SK-N-SH (cell line): ENCODE measurements around the gene ECE1. TPM values are rescaled to one million over a fixed set of nuclear protein-coding genes. Genes with fewer than 3 reads are reported as not detected.

Experiments used
- CTCF ChIA-PET: fragments of 300-600, 350-600 bp; formaldehyde crosslinking; extraction: SDS; loops from one replicate; lab custom pipeline; 2021; lab: Yijun Ruan, JAX
- POLR2A ChIA-PET: fragments of 350-600 bp; sonication (Branson Sonifier 250); formaldehyde crosslinking; extraction: SDS; loops from one replicate; lab custom pipeline; 2020; ENCODE audit warnings: antibody characterized with exemption, inconsistent platforms; lab: Yijun Ruan, JAX
- DNase-seq: peaks from one replicate; pipeline ENCODE4 v3.0.0; 2012
- H2AFZ ChIP-seq: fragments of 200-600 bp; sonication (generic); 2 replicates; pipeline ENCODE4 v1.8.1; 2016; ENCODE audit warnings: antibody characterized with exemption, mild to moderate bottlenecking, low read depth
- H3F3A ChIP-seq: fragments of 200-600 bp; sonication (generic); replicated peaks from 2 replicates; pipeline ENCODE3; 2016; ENCODE audit warnings: antibody characterized with exemption, mild to moderate bottlenecking; ENCODE audit not compliant: insufficient read depth
- H3K27ac ChIP-seq, 2 experiments: fragments of 200-500 bp in 1 of 2; fragments of 200-600 bp in 1 of 2; sonication (Bioruptor generic) in 1 of 2; sonication (generic), shearing (Covaris generic) in 1 of 2; 2 replicates each; pipeline versions ENCODE4 v1.5.1 to v1.6.1; 2014 to 2016; ENCODE audit warnings: low read depth in 2 of 2, inconsistent platforms in 1 of 2, low read length in 1 of 2, mild to moderate bottlenecking in 1 of 2, mixed read lengths in 1 of 2
- H3K27me3 ChIP-seq: fragments of 200-600 bp; sonication (generic), shearing (Covaris generic); 2 replicates; pipeline ENCODE4 v1.6.1; 2016; ENCODE audit warnings: mixed run types; ENCODE audit not compliant: insufficient read depth
- H3K36me3 ChIP-seq, 2 experiments: fragments of 200-500 bp in 1 of 2; fragments of 200-600 bp in 1 of 2; sonication (Bioruptor generic) in 1 of 2; sonication (generic) in 1 of 2; replicated peaks in 1 of 2; 2 replicates each; pipeline versions ENCODE3 to v1.5.1; 2014 to 2016; ENCODE audit warnings: low read length in 1 of 2, mild to moderate bottlenecking in 1 of 2; ENCODE audit not compliant: insufficient read depth in 2 of 2, control insufficient read depth in 1 of 2
- H3K4me1 ChIP-seq, 2 experiments: fragments of 200-500 bp in 1 of 2; fragments of 200-600 bp in 1 of 2; sonication (Bioruptor generic) in 1 of 2; sonication (generic), shearing (Covaris generic) in 1 of 2; 2 replicates each; pipeline versions ENCODE4 v1.5.1 to v1.6.1; 2014 to 2016; ENCODE audit warnings: low read depth in 1 of 2, low read length in 1 of 2, mixed run types in 1 of 2; ENCODE audit not compliant: insufficient read depth in 2 of 2, control insufficient read depth in 1 of 2
- H3K4me2 ChIP-seq: fragments of 200-600 bp; sonication (generic), shearing (Covaris generic); 2 replicates; pipeline ENCODE4 v1.6.1; 2017; ENCODE audit warnings: mixed run types
- H3K4me3 ChIP-seq, 2 experiments: fragments of 200-500 bp in 1 of 2; fragments of 200-600 bp in 1 of 2; sonication (Bioruptor generic) in 1 of 2; sonication (generic), shearing (Covaris generic) in 1 of 2; 2 replicates each; pipeline versions ENCODE4 v1.5.1 to v1.8.1; 2014 to 2016; ENCODE audit warnings: low read depth in 2 of 2, inconsistent platforms in 1 of 2, low read length in 1 of 2, mild to moderate bottlenecking in 1 of 2, mixed read lengths in 1 of 2, moderate library complexity in 1 of 2
- H3K79me2 ChIP-seq: fragments of 200-600 bp; sonication (generic); 2 replicates; pipeline ENCODE4 v1.8.1; 2017; ENCODE audit warnings: mild to moderate bottlenecking; ENCODE audit not compliant: insufficient read depth
- H3K9ac ChIP-seq: fragments of 200-600 bp; sonication (generic); 2 replicates; pipeline ENCODE4 v1.6.1; 2017; ENCODE audit warnings: mixed run types
- H3K9me2 ChIP-seq: fragments of 200-600 bp; sonication (generic); 2 replicates; pipeline ENCODE4 v1.6.1; 2017; ENCODE audit warnings: mixed run types
- H3K9me3 ChIP-seq: fragments of 200-600 bp; sonication (generic); 2 replicates; pipeline ENCODE4 v1.6.1; 2017; ENCODE audit warnings: mixed run types, mild to moderate bottlenecking, moderate library complexity
- H4K20me1 ChIP-seq: fragments of 200-600 bp; sonication (generic); 2 replicates; pipeline ENCODE4 v1.6.1; 2017; ENCODE audit warnings: mild to moderate bottlenecking, mixed run types; ENCODE audit not compliant: insufficient read depth
- CHD2 ChIP-seq: fragments of 150-350 bp; IDR thresholded peaks from 2 replicates; pipeline ENCODE4 v1.6.1; 2018; ENCODE audit warnings: low read length; ENCODE audit not compliant: partially characterized antibody
- EP300 ChIP-seq, 2 experiments: IDR thresholded peaks; 2 replicates each; pipeline versions ENCODE4 v1.4.0 to v1.6.1; 2012; ENCODE audit warnings: borderline replicate concordance in 1 of 2, low read depth in 1 of 2, low read length in 1 of 2
- EZH2phosphoT487 ChIP-seq: fragments of 200-600 bp; sonication (generic); IDR thresholded peaks from 2 replicates; pipeline ENCODE4 v1.6.1; 2017; ENCODE audit warnings: low read depth, mixed run types, mild to moderate bottlenecking, antibody characterized with exemption, moderate library complexity, borderline replicate concordance
- FOXM1 ChIP-seq: IDR thresholded peaks from 2 replicates; pipeline ENCODE4 v1.4.0; 2012; ENCODE audit warnings: low read depth, mild to moderate bottlenecking
- GATA2 ChIP-seq: sonication (generic); formaldehyde crosslinking; IDR thresholded peaks from 2 replicates; pipeline ENCODE4 v1.5.0; 2020; ENCODE audit warnings: mild to moderate bottlenecking, missing genetic modification reagents
- MXI1 ChIP-seq: IDR thresholded peaks from 2 replicates; pipeline ENCODE4 v1.6.1; 2012; ENCODE audit warnings: mild to moderate bottlenecking, low read depth, low read length, improper control_type of control experiment
- NFIC ChIP-seq: IDR thresholded peaks from 2 replicates; pipeline ENCODE4 v1.4.0; 2012; ENCODE audit warnings: borderline replicate concordance
- PBX3 ChIP-seq: IDR thresholded peaks from 2 replicates; pipeline ENCODE4; 2012
- POLR2AphosphoS5 ChIP-seq: IDR thresholded peaks from 2 replicates; pipeline ENCODE4 v1.6.1; 2012; ENCODE audit warnings: low read depth, low read length
- RCOR1 ChIP-seq: fragments of 150-350 bp; IDR thresholded peaks from 2 replicates; pipeline ENCODE4 v1.6.1; 2017; ENCODE audit warnings: antibody characterized with exemption, low read length
- REST ChIP-seq: IDR thresholded peaks from 2 replicates; pipeline ENCODE4 v1.6.1; 2012; ENCODE audit warnings: mild to moderate bottlenecking, low read depth, low read length, moderate library complexity
- SIN3A ChIP-seq: IDR thresholded peaks from 2 replicates; pipeline ENCODE4 v1.6.1; 2012; ENCODE audit warnings: low read depth, mild to moderate bottlenecking, low read length, moderate library complexity, borderline replicate concordance
- TCF12 ChIP-seq: IDR thresholded peaks from 2 replicates; pipeline ENCODE4 v1.4.0; 2012
- WGBS: methylation state at CpG from one replicate; pipeline ENCODE4 v1.1.6; 2017; ENCODE audit warnings: low lambda C conversion rate; 5-methylcytosine and 5-hydroxymethylcytosine counted together
- polyA plus RNA-seq, 3 experiments: library from polyadenylated mRNA; depleted of rRNA; stranded (reverse); fragments of >200 nt; gene quantifications; 2 replicates each; pipeline ENCODE4 v1.2.3, GENCODE V29; 2012

ECE1 gene
- polyA plus RNA-seq, 1 of the 3 experiments (the other 2 are of a cell fraction), result 96.6 TPM

- POLR2A ChIA-PET, result interaction anchor here (1.1 to 3.1 kb wide), 4 partner anchors 9 to 85 kb away, joined by 3 to 12 read pairs (median 5); no protein-coding TSS in a partner anchor
- no peak overlapping the region for H3K9ac ChIP-seq
- peaks cover 19% of the 10 kb centered on the region for H3F3A ChIP-seq
- no peaks in the 10 kb centered on the region for H3K9me3 ChIP-seq
- CTCF ChIA-PET, result interaction anchor here (0.9 to 7.7 kb wide), 12 partner anchors 11 to 82 kb away, joined by 3 to 65 read pairs (median 6); no protein-coding TSS in a partner anchor
- peaks cover 47% of the 10 kb centered on the region for H3K79me2 ChIP-seq
- H4K20me1 ChIP-seq, result no peaks in the 10 kb centered on the region
- peak overlapping the region in 1 of 2 experiments; percentile 75; a peak in 2 of 4 replicates for H3K27ac ChIP-seq
- H3K4me3 ChIP-seq, result no peak overlapping the region
- 0 out of 2 replicates have a peak, but pooled peaks have one; percentile 9 for TF ChIP-seq GATA2 (CRISPR knock-in tag)
- peak; percentile 86 for TF ChIP-seq TCF12
- no peak for TF ChIP-seq MXI1
- TF ChIP-seq EP300 (IDR thresholded peaks at IDR 0.05; ENCODE audit: borderline replicate concordance in 1 of 2, low read depth in 1 of 2, low read length in 1 of 2), result peak in 1 of 2 experiments; percentile 70; a peak in 2 of 4 replicates
- TF ChIP-seq REST, result no peak
- peak; percentile 82 for TF ChIP-seq RCOR1
- no peak for TF ChIP-seq EZH2phosphoT487
- no peak for TF ChIP-seq FOXM1
- TF ChIP-seq PBX3, result peak; percentile 50; the same call in 1 of the 2 replicates
- no peak; the same call in 1 of the 2 replicates for TF ChIP-seq NFIC
- peak; percentile 61 for TF ChIP-seq CHD2
- TF ChIP-seq SIN3A, result no peak
- TF ChIP-seq POLR2AphosphoS5, result 0 out of 2 replicates have a peak, but pooled peaks have one; percentile 16
- TF ChIP-seq, all 33 proteins: peak for 7
- no peaks in the 10 kb centered on the region for H3K36me3 ChIP-seq
- H2AFZ ChIP-seq, result no peak overlapping the region
- H3K4me2 ChIP-seq, result no peak overlapping the region
- peaks cover 22 to 82% of the 10 kb centered on the region in 2 experiments for H3K4me1 ChIP-seq
- no peak for DNase-seq
- H3K9me2 ChIP-seq, result no peaks in the 10 kb centered on the region
- WGBS, result 26% methylated on average over 8 of the region's 8 CpGs
- no peaks in the 10 kb centered on the region for H3K27me3 ChIP-seq
Observed at GRCh38 chr1:21337010-21337437, 46.8 kb upstream of the ECE1 start.
